ENCODE results near the gene LLPH.

- TF ChIP-seq POLR2AphosphoS5 (IDR thresholded peaks at IDR 0.05; ENCODE audit: borderline replicate concordance, low read depth, low read length) (no peak), EZH2 (IDR thresholded peaks at IDR 0.05) (no peak)
Measured at GRCh38 chr12:66119229-66119869, 11.2 kb downstream of the LLPH start.
